Endothelial cell of umbilical vein (primary cell): ENCODE data around the gene DLG3. TPM values are rescaled to one million over a fixed set of nuclear protein-coding genes. Genes with fewer than 3 reads are reported as not detected.

Experiments used
- BruUV-seq: library from RNA; stranded (reverse); fragments of 400-500 nt; replicated peaks from 2 replicates; lab custom pipeline; 2021; lab: Mats Ljungman, UMichigan
- CTCF ChIA-PET: fragments of 300-600, 350-600 bp; sonication (Branson Sonifier 250); formaldehyde crosslinking; loops from one replicate; lab custom pipeline; 2021; ENCODE audit warnings: antibody characterized with exemption, inconsistent platforms; lab: Charles Lee
- POLR2A ChIA-PET: fragments of 300-600, 350-600 bp; sonication (Branson Sonifier 250); formaldehyde crosslinking; loops from one replicate; lab custom pipeline; 2021; ENCODE audit warnings: antibody characterized with exemption, inconsistent platforms; lab: Charles Lee
- DNase-seq: peaks from one replicate; pipeline ENCODE4 v3.0.0-alpha.2; 2011; ENCODE audit warnings: low read depth, low spot score
- FAIRE-seq: peaks from 2 replicates; lab custom pipeline; 2011; peaks lifted over from hg19 to GRCh38; lab: Jason Lieb, UNC
- H2AFZ ChIP-seq: 2 replicates; pipeline ENCODE4 v1.6.0; 2012; ENCODE audit warnings: low read depth, low read length, control low read depth, inconsistent platforms
- H3K27ac ChIP-seq: 2 replicates; pipeline ENCODE4 v1.5.1; 2011; ENCODE audit warnings: low read depth, mild to moderate bottlenecking, control low read depth, low read length, moderate library complexity; ENCODE audit not compliant: insufficient read depth
- H3K27me3 ChIP-seq, 2 experiments: 2 replicates each; pipeline versions ENCODE4 v1.6.0 to v1.6.1; 2011; ENCODE audit warnings: low read length in 2 of 2, mixed read lengths in 1 of 2; ENCODE audit not compliant: control insufficient read depth in 2 of 2, insufficient read depth in 2 of 2
- H3K36me3 ChIP-seq, 2 experiments: 2 replicates in 1 of 2; 3 replicates in 1 of 2; pipeline ENCODE4 v1.5.1; 2011; ENCODE audit warnings: low read length in 2 of 2, mild to moderate bottlenecking in 1 of 2, moderate library complexity in 1 of 2; ENCODE audit not compliant: control insufficient read depth in 2 of 2, insufficient read depth in 2 of 2; ENCODE audit errors: extremely low read depth in 1 of 2
- H3K4me1 ChIP-seq: 3 replicates; pipeline ENCODE4 v1.5.1; 2011; ENCODE audit warnings: mild to moderate bottlenecking, low read length; ENCODE audit not compliant: control insufficient read depth, insufficient read depth; ENCODE audit errors: extremely low read depth
- H3K4me2 ChIP-seq: 2 replicates; pipeline ENCODE4 v1.6.1; 2011; ENCODE audit warnings: low read length, control low read depth, mixed read lengths; ENCODE audit not compliant: insufficient read depth
- H3K4me3 ChIP-seq, 3 experiments: fragments of 200-600 bp in 1 of 3; sonication (generic), shearing (Covaris generic) in 1 of 3; replicated peaks in 1 of 3; 2 replicates each; pipeline ENCODE4 v1.5.1; 2011 to 2016; ENCODE audit warnings: control low read depth in 3 of 3, low read length in 3 of 3, mild to moderate bottlenecking in 2 of 3, inconsistent platforms in 1 of 3, low read depth in 1 of 3, moderate library complexity in 1 of 3; ENCODE audit not compliant: insufficient read depth in 1 of 3
- H3K79me2 ChIP-seq: 2 replicates; pipeline ENCODE4 v1.6.0; 2012; ENCODE audit warnings: low read length, inconsistent platforms; ENCODE audit not compliant: control insufficient read depth, insufficient read depth
- H3K9ac ChIP-seq: replicated peaks from 2 replicates; pipeline ENCODE3; 2011; ENCODE audit warnings: low read length, control low read depth; ENCODE audit not compliant: insufficient read depth; ENCODE audit errors: extremely low read depth
- H3K9me1 ChIP-seq: replicated peaks from 3 replicates; pipeline ENCODE4 v1.6.0; 2011; ENCODE audit warnings: mild to moderate bottlenecking, low read length; ENCODE audit not compliant: control insufficient read depth, insufficient read depth; ENCODE audit errors: extremely low read depth
- H3K9me3 ChIP-seq: replicated peaks from 2 replicates; pipeline ENCODE4 v1.5.1; 2012; ENCODE audit warnings: low read length, inconsistent platforms; ENCODE audit not compliant: control insufficient read depth, insufficient read depth
- H4K20me1 ChIP-seq: replicated peaks from 2 replicates; pipeline ENCODE3; 2011; ENCODE audit warnings: mild to moderate bottlenecking, low read length; ENCODE audit not compliant: control insufficient read depth, insufficient read depth; ENCODE audit errors: extremely low read depth
- FOS ChIP-seq: IDR thresholded peaks from 2 replicates; pipeline ENCODE4 v1.6.1; 2011; ENCODE audit warnings: mild to moderate bottlenecking, low read length, moderate library complexity, borderline replicate concordance; ENCODE audit not compliant: insufficient read depth
- GATA2 ChIP-seq: IDR thresholded peaks from 2 replicates; pipeline ENCODE4 v1.7.0; 2011; ENCODE audit warnings: low read depth, mild to moderate bottlenecking, moderate library complexity, mixed read lengths, low read length; ENCODE audit not compliant: insufficient read length, insufficient read depth
- JUN ChIP-seq: IDR thresholded peaks from 2 replicates; pipeline ENCODE4 v1.6.1; 2011; ENCODE audit warnings: borderline replicate concordance, low read depth; ENCODE audit not compliant: insufficient read length, insufficient read depth
- MYC ChIP-seq: IDR thresholded peaks from one replicate; pipeline ENCODE4 v1.6.1; 2011; ENCODE audit warnings: mild to moderate bottlenecking, low read depth, low read length
- dilution Hi-C: fragments of 300-500 bp; cut with MboI; formaldehyde crosslinking; loops from one replicate; pipeline ENCODE4 v1.15.0; 2019; ENCODE audit warnings: low sequenced_read_pairs; ENCODE audit not compliant: extremely low pct_ligation_motif_present
- intact Hi-C: fragments of 100-400 bp; cut with micrococcal nuclease; formaldehyde crosslinking; loops from one replicate; pipeline ENCODE4 v1.10.0; 2022
- polyA plus RNA-seq, 4 experiments: library from polyadenylated mRNA; depleted of rRNA in 3 of 4; stranded (reverse) in 3 of 4; unstranded in 1 of 4; fragments of >200 nt; gene quantifications; 2 replicates each; pipeline versions ENCODE4 v1.2.1 to v1.2.3, GENCODE V29; 2011 to 2012; ENCODE audit warnings: missing spikeins in 1 of 4
- total RNA-seq: library from RNA; stranded (reverse); gene quantifications from 2 replicates; pipeline ENCODE4 v1.2.3, GENCODE V29; 2021
- TF ChIP-seq, protein P1 (sequence below): IDR thresholded peaks from 2 replicates; pipeline ENCODE4 v1.6.1; 2011; ENCODE audit not compliant: insufficient read depth, insufficient read length

The DLG3 gene
- total and polyA plus RNA-seq, 2 donors (not counting 3 experiments of a cell fraction or from before 2014, with no cell fraction given), result 1.2 to 3.2 TPM

DNA sequence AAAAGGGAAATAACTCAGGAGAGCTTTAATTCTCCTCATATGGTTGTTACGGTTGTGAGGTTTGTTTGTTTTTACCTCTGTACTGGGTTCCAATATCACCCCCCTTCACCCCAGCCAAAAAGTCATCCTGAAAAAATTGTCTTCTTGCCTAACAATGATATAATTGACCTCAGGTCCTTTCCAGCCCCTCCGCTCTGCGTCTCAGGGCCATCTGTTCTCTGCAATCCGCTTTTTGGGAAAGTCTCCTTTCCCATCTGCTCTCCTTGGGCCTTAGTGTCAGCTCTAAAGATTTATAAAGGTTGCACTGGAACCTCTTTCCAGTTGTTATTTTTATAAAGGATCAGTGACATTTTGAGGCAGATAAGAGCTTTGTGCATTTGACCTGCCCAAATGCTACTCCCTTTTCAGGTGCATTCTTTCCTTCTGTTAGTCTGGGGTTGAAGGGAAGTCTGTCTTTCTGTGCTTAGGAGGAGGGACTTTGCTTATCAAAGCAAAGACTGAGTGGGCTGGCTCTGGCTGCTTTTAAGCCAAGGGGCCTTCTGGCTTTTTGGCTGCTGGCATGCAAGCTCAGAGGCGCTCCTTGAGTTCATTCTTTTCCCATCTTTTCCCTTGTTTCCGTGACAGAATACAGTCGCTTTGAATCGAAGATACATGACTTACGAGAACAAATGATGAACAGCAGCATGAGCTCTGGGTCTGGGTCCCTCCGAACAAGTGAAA lies 34.1 kb downstream of the DLG3 start:
- DNase-seq (no peak), FAIRE-seq (peak; percentile 4)
- no peaks in the 10 kb centered on the region for H3K36me3 ChIP-seq
- H3K4me3 ChIP-seq, result no peak overlapping the region
- intact Hi-C loops, result no loop called here
- no peaks in the 10 kb centered on the region for H3K9me3 ChIP-seq
- no peaks in the 10 kb centered on the region for H3K9me1 ChIP-seq
- H2AFZ ChIP-seq, result peak overlapping the region; percentile 27
- POLR2A ChIA-PET, result no interaction called here
- no peak overlapping the region for H3K4me2 ChIP-seq
- no peaks in the 10 kb centered on the region for H3K27me3 ChIP-seq
- H3K4me1 ChIP-seq, result peaks cover 40% of the 10 kb centered on the region
- H4K20me1 ChIP-seq, result no peaks in the 10 kb centered on the region
- H3K9ac ChIP-seq, result no peak overlapping the region
- CTCF ChIA-PET, result interaction anchor here (0.9 to 2.0 kb wide), 4 partner anchors 15 to 186 kb away, joined by 3 to 7 read pairs (median 4); no protein-coding TSS in a partner anchor
- dilution Hi-C loops, result no loop called here
- no peaks in the 10 kb centered on the region for H3K79me2 ChIP-seq
- no TSS peak for BruUV-seq
- H3K27ac ChIP-seq, result peak overlapping the region; percentile 47
- no peak for TF ChIP-seq MYC
- no peak for TF ChIP-seq JUN

DNA sequence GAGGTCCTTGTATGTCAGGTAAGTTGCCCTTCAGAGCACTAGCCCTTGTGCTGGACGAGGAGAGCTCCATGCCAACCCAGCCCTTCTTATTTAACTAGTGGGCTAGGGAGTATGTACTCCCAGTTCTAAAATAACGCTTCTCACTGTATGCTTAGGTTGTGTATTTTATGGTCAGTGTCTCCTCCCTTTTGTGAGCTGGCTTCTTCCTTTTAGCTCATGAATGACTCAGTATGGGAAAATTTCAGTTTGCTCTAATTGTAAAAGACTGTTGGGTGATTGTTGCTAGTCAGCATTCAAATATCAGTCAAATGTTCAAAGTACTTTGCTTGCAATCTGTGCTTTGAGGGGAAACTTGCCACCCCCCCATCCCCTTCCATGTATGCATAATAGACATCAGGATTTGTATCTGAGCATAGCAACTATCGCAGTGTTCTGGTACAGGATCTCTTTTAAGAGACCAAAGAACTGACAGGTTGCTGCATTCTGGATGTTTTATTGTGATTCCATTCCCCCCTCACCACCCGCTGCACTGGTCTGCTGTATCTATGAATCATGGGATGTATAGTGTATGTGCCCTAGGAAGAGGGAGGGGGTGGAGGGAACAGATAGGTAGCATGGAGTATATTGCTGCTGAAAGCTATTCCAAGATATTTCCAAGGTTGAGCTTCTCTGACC lies 34.7 kb downstream of the DLG3 start:
- Histone ChIP-seq H3K9me1 (no peaks in the 10 kb centered on the region), H3K27ac (peak overlapping the region; percentile 47), H3K79me2 (no peaks in the 10 kb centered on the region), H3K4me1 (peaks cover 40% of the 10 kb centered on the region), H3K27me3 (no peaks in the 10 kb centered on the region), H3K9me3 (no peaks in the 10 kb centered on the region), H4K20me1 (no peaks in the 10 kb centered on the region), H3K4me3 (no peak overlapping the region), H3K4me2 (no peak overlapping the region), H3K36me3 (no peaks in the 10 kb centered on the region), H3K9ac (no peak overlapping the region), H2AFZ (peak overlapping the region; percentile 27)
- intact Hi-C loops (no loop called here), dilution Hi-C loops (no loop called here)
- FAIRE-seq, result no peak
- BruUV-seq, result no TSS peak
- TF ChIP-seq GATA2, result no peak
- peak; percentile 43 for TF ChIP-seq FOS
- TF ChIP-seq, protein P1, sequence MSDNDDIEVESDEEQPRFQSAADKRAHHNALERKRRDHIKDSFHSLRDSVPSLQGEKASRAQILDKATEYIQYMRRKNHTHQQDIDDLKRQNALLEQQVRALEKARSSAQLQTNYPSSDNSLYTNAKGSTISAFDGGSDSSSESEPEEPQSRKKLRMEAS, result no peak
- ChIA-PET POLR2A (no interaction called here), CTCF (interaction anchor here (1.1 to 2.0 kb wide), 3 partner anchors 16 to 75 kb away, joined by 3 to 7 read pairs (median 5); no protein-coding TSS in a partner anchor)
- DNase-seq, result peak; percentile 39
